Endothelial cell of umbilical vein (primary cell): ENCODE measurements around the gene NINL. TPM values are rescaled to one million over a fixed set of nuclear protein-coding genes. Genes with fewer than 3 reads are reported as not detected.

Experiments
- BruUV-seq: library from RNA; stranded (reverse); fragments of 400-500 nt; replicated peaks from 2 replicates; lab custom pipeline; 2021; lab: Mats Ljungman, UMichigan
- CTCF ChIA-PET: fragments of 300-600, 350-600 bp; sonication (Branson Sonifier 250); formaldehyde crosslinking; loops from one replicate; lab custom pipeline; 2021; ENCODE audit warnings: antibody characterized with exemption, inconsistent platforms; lab: Charles Lee
- POLR2A ChIA-PET: fragments of 300-600, 350-600 bp; sonication (Branson Sonifier 250); formaldehyde crosslinking; loops from one replicate; lab custom pipeline; 2021; ENCODE audit warnings: antibody characterized with exemption, inconsistent platforms; lab: Charles Lee
- DNase-seq: peaks from one replicate; pipeline ENCODE4 v3.0.0-alpha.2; 2011; ENCODE audit warnings: low read depth, low spot score
- FAIRE-seq: peaks from 2 replicates; lab custom pipeline; 2011; peaks lifted over from hg19 to GRCh38; lab: Jason Lieb, UNC
- H2AFZ ChIP-seq: 2 replicates; pipeline ENCODE4 v1.6.0; 2012; ENCODE audit warnings: low read depth, low read length, control low read depth, inconsistent platforms
- H3K27ac ChIP-seq: 2 replicates; pipeline ENCODE4 v1.5.1; 2011; ENCODE audit warnings: low read depth, mild to moderate bottlenecking, control low read depth, low read length, moderate library complexity; ENCODE audit not compliant: insufficient read depth
- H3K27me3 ChIP-seq, 2 experiments: 2 replicates each; pipeline versions ENCODE4 v1.6.0 to v1.6.1; 2011; ENCODE audit warnings: low read length in 2 of 2, mixed read lengths in 1 of 2; ENCODE audit not compliant: control insufficient read depth in 2 of 2, insufficient read depth in 2 of 2
- H3K36me3 ChIP-seq, 2 experiments: 2 replicates in 1 of 2; 3 replicates in 1 of 2; pipeline ENCODE4 v1.5.1; 2011; ENCODE audit warnings: low read length in 2 of 2, mild to moderate bottlenecking in 1 of 2, moderate library complexity in 1 of 2; ENCODE audit not compliant: control insufficient read depth in 2 of 2, insufficient read depth in 2 of 2; ENCODE audit errors: extremely low read depth in 1 of 2
- H3K4me1 ChIP-seq: 3 replicates; pipeline ENCODE4 v1.5.1; 2011; ENCODE audit warnings: mild to moderate bottlenecking, low read length; ENCODE audit not compliant: control insufficient read depth, insufficient read depth; ENCODE audit errors: extremely low read depth
- H3K4me2 ChIP-seq: 2 replicates; pipeline ENCODE4 v1.6.1; 2011; ENCODE audit warnings: low read length, control low read depth, mixed read lengths; ENCODE audit not compliant: insufficient read depth
- H3K4me3 ChIP-seq, 3 experiments: fragments of 200-600 bp in 1 of 3; sonication (generic), shearing (Covaris generic) in 1 of 3; replicated peaks in 1 of 3; 2 replicates each; pipeline ENCODE4 v1.5.1; 2011 to 2016; ENCODE audit warnings: control low read depth in 3 of 3, low read length in 3 of 3, mild to moderate bottlenecking in 2 of 3, inconsistent platforms in 1 of 3, low read depth in 1 of 3, moderate library complexity in 1 of 3; ENCODE audit not compliant: insufficient read depth in 1 of 3
- H3K79me2 ChIP-seq: 2 replicates; pipeline ENCODE4 v1.6.0; 2012; ENCODE audit warnings: low read length, inconsistent platforms; ENCODE audit not compliant: control insufficient read depth, insufficient read depth
- H3K9ac ChIP-seq: replicated peaks from 2 replicates; pipeline ENCODE3; 2011; ENCODE audit warnings: low read length, control low read depth; ENCODE audit not compliant: insufficient read depth; ENCODE audit errors: extremely low read depth
- H3K9me1 ChIP-seq: replicated peaks from 3 replicates; pipeline ENCODE4 v1.6.0; 2011; ENCODE audit warnings: mild to moderate bottlenecking, low read length; ENCODE audit not compliant: control insufficient read depth, insufficient read depth; ENCODE audit errors: extremely low read depth
- H3K9me3 ChIP-seq: replicated peaks from 2 replicates; pipeline ENCODE4 v1.5.1; 2012; ENCODE audit warnings: low read length, inconsistent platforms; ENCODE audit not compliant: control insufficient read depth, insufficient read depth
- H4K20me1 ChIP-seq: replicated peaks from 2 replicates; pipeline ENCODE3; 2011; ENCODE audit warnings: mild to moderate bottlenecking, low read length; ENCODE audit not compliant: control insufficient read depth, insufficient read depth; ENCODE audit errors: extremely low read depth
- EZH2 ChIP-seq: IDR thresholded peaks from 2 replicates; pipeline ENCODE4 v1.6.1; 2012; ENCODE audit warnings: borderline replicate concordance, low read depth, mild to moderate bottlenecking, moderate library complexity, low read length, inconsistent platforms; ENCODE audit not compliant: severe bottlenecking
- FOS ChIP-seq: IDR thresholded peaks from 2 replicates; pipeline ENCODE4 v1.6.1; 2011; ENCODE audit warnings: mild to moderate bottlenecking, low read length, moderate library complexity, borderline replicate concordance; ENCODE audit not compliant: insufficient read depth
- GATA2 ChIP-seq: IDR thresholded peaks from 2 replicates; pipeline ENCODE4 v1.7.0; 2011; ENCODE audit warnings: low read depth, mild to moderate bottlenecking, moderate library complexity, mixed read lengths, low read length; ENCODE audit not compliant: insufficient read length, insufficient read depth
- JUN ChIP-seq: IDR thresholded peaks from 2 replicates; pipeline ENCODE4 v1.6.1; 2011; ENCODE audit warnings: borderline replicate concordance, low read depth; ENCODE audit not compliant: insufficient read length, insufficient read depth
- MYC ChIP-seq: IDR thresholded peaks from one replicate; pipeline ENCODE4 v1.6.1; 2011; ENCODE audit warnings: mild to moderate bottlenecking, low read depth, low read length
- POLR2AphosphoS5 ChIP-seq: IDR thresholded peaks from 2 replicates; pipeline ENCODE4 v1.6.1; 2012; ENCODE audit warnings: low read depth, mild to moderate bottlenecking, control low read depth, low read length, moderate library complexity; ENCODE audit not compliant: insufficient read depth
- dilution Hi-C: fragments of 300-500 bp; cut with MboI; formaldehyde crosslinking; loops from one replicate; pipeline ENCODE4 v1.15.0; 2019; ENCODE audit warnings: low sequenced_read_pairs; ENCODE audit not compliant: extremely low pct_ligation_motif_present
- intact Hi-C: fragments of 100-400 bp; cut with micrococcal nuclease; formaldehyde crosslinking; loops from one replicate; pipeline ENCODE4 v1.10.0; 2022
- polyA plus RNA-seq, 4 experiments: library from polyadenylated mRNA; depleted of rRNA in 3 of 4; stranded (reverse) in 3 of 4; unstranded in 1 of 4; fragments of >200 nt; gene quantifications; 2 replicates each; pipeline versions ENCODE4 v1.2.1 to v1.2.3, GENCODE V29; 2011 to 2012; ENCODE audit warnings: missing spikeins in 1 of 4
- total RNA-seq: library from RNA; stranded (reverse); gene quantifications from 2 replicates; pipeline ENCODE4 v1.2.3, GENCODE V29; 2021
- TF ChIP-seq, protein P1 (sequence below): IDR thresholded peaks from 2 replicates; pipeline ENCODE4 v1.6.1; 2011; ENCODE audit not compliant: insufficient read depth, insufficient read length
- TF ChIP-seq, protein P2 (sequence below), 2 donors: IDR thresholded peaks; 1 replicate in 1 of 2; 2 replicates in 1 of 2; pipeline ENCODE4 v1.5.1; 2011; ENCODE audit warnings: low read length in 2 of 2, mild to moderate bottlenecking in 2 of 2, moderate library complexity in 2 of 2, control low read depth in 1 of 2, inconsistent platforms in 1 of 2, low read depth in 1 of 2; ENCODE audit not compliant: insufficient read depth in 1 of 2; ENCODE audit errors: extremely low read depth in 1 of 2

NINL gene
- total and polyA plus RNA-seq, 2 donors (not counting 3 experiments of a cell fraction or from before 2014, with no cell fraction given) = 13.2 to 25.5 TPM

DNA sequence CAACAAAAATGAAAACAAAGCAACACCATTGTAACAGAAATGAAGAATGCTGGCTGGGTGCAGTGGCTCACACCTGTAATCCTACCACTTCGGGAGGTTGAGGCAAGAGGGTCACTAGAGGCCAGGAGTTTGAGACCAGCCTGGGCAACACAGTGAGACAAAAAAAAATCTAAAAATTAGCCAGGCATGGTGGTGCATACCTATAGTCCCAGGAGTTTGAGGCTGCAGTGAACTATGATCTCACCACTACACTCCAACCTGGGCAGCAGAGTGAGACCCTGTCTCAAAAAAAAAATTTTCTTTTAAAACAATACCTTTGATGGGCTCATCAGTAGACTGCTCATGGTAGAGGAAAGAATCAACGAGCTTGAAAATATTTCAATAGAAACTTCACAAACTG is 18.5 kb downstream of the NINL start:
- Histone ChIP-seq H3K9me1 (no peaks in the 10 kb centered on the region), H2AFZ (no peak overlapping the region), H3K4me2 (no peak overlapping the region), H3K27me3 (no peaks in the 10 kb centered on the region), H3K36me3 (peaks cover 0 to 5% of the 10 kb centered on the region in 2 experiments), H3K9ac (no peak overlapping the region), H3K9me3 (no peaks in the 10 kb centered on the region), H3K4me1 (no peaks in the 10 kb centered on the region), H3K27ac (no peak overlapping the region), H4K20me1 (no peaks in the 10 kb centered on the region), H3K4me3 (no peak overlapping the region), H3K79me2 (peaks cover 9% of the 10 kb centered on the region)
- FAIRE-seq (no peak), DNase-seq (no peak)
- dilution Hi-C loops (no loop called here), intact Hi-C loops (no loop called here)
- TF ChIP-seq JUN = no peak
- TF ChIP-seq, protein P1, sequence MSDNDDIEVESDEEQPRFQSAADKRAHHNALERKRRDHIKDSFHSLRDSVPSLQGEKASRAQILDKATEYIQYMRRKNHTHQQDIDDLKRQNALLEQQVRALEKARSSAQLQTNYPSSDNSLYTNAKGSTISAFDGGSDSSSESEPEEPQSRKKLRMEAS = no peak
- TF ChIP-seq FOS = no peak
- TF ChIP-seq POLR2AphosphoS5 = no peak
- no peak for TF ChIP-seq MYC
- TF ChIP-seq EZH2 = no peak
- TF ChIP-seq GATA2 = no peak
- no TSS peak for BruUV-seq
- CTCF ChIA-PET = no interaction called here
- POLR2A ChIA-PET = no interaction called here

DNA sequence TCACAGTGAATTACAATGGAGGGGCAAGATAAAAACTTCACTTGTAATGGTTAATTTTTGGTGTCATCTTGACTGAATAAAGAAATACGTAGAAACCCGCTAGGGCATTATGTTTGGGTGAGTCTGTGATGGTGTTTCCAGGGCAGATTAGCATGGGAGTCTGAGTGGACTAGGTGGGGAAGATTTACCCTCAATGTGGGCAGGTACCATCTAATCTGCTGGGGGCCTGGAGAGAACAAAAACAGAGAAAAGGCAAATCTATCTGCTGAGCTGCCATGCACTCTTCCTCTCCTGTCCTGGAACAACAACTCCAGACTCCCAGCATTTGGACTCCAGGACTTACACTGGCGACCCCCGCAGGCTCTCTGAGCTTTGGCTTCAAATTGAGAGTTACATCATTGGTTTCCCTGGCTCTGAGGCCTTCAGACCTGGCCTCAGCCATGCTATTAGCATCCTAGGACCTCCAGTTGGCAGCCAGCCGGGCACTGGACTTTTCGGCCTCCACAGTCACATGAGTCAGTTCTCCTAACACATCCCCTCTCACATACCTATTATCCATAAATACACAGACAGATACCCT is 19.7 kb downstream of the NINL start:
- peak; percentile 17 for DNase-seq
- CTCF ChIA-PET = no interaction called here
- H3K9me1 ChIP-seq = no peaks in the 10 kb centered on the region

More for the DNA sequence above, 19.7 kb downstream of the NINL start:
- FAIRE-seq = no peak
- Histone ChIP-seq H3K4me3 (no peak overlapping the region), H2AFZ (no peak overlapping the region), H3K27me3 (no peaks in the 10 kb centered on the region), H3K9me3 (no peaks in the 10 kb centered on the region), H3K27ac (no peak overlapping the region), H4K20me1 (no peaks in the 10 kb centered on the region), H3K79me2 (peaks cover 9% of the 10 kb centered on the region), H3K9ac (no peak overlapping the region), H3K4me1 (no peaks in the 10 kb centered on the region), H3K4me2 (no peak overlapping the region), H3K36me3 (peaks cover 0 to 5% of the 10 kb centered on the region in 2 experiments)
- intact Hi-C loops (no loop called here), dilution Hi-C loops (no loop called here)
- TF ChIP-seq, protein P2, sequence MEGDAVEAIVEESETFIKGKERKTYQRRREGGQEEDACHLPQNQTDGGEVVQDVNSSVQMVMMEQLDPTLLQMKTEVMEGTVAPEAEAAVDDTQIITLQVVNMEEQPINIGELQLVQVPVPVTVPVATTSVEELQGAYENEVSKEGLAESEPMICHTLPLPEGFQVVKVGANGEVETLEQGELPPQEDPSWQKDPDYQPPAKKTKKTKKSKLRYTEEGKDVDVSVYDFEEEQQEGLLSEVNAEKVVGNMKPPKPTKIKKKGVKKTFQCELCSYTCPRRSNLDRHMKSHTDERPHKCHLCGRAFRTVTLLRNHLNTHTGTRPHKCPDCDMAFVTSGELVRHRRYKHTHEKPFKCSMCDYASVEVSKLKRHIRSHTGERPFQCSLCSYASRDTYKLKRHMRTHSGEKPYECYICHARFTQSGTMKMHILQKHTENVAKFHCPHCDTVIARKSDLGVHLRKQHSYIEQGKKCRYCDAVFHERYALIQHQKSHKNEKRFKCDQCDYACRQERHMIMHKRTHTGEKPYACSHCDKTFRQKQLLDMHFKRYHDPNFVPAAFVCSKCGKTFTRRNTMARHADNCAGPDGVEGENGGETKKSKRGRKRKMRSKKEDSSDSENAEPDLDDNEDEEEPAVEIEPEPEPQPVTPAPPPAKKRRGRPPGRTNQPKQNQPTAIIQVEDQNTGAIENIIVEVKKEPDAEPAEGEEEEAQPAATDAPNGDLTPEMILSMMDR (IDR thresholded peaks at IDR 0.05; ENCODE audit: extremely low read depth in 1 of 2, insufficient read depth in 1 of 2, low read depth in 1 of 2, low read length in 2 of 2) = no peak
- no peak for TF ChIP-seq POLR2AphosphoS5
- POLR2A ChIA-PET = no interaction called here
- no TSS peak for BruUV-seq
